NCI-H2171 treated with DMSO at 0.1 percent for 48 hours (cell line): ENCODE measurements around the gene SLC25A27.
"Not testable (repeated sequence)": the region's sequence is repeated elsewhere in the genome, so short reads cannot be mapped to it uniquely, and the experiment has no call there.

ENCODE experiments used
- DNase-seq: peaks from one replicate; lab custom pipeline; 2025; lab: John Stamatoyannopoulos, UW

The SLC25A27 gene, protein sequence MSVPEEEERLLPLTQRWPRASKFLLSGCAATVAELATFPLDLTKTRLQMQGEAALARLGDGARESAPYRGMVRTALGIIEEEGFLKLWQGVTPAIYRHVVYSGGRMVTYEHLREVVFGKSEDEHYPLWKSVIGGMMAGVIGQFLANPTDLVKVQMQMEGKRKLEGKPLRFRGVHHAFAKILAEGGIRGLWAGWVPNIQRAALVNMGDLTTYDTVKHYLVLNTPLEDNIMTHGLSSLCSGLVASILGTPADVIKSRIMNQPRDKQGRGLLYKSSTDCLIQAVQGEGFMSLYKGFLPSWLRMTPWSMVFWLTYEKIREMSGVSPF

GRCh38 chr6:46652603-46653438 is at the start of gene SLC25A27, which contains the start of gene CYP39A1:
Gene SLC25A27, plus strand, starts transcription at chr6:46652975. Its CDS starts 218 bp downstream, at chr6:46653193.
Gene CYP39A1, minus strand, starts transcription at chr6:46652818. Its CDS starts 236 bp downstream, at chr6:46652582.
- DNase-seq: peak; percentile 85

DNA sequence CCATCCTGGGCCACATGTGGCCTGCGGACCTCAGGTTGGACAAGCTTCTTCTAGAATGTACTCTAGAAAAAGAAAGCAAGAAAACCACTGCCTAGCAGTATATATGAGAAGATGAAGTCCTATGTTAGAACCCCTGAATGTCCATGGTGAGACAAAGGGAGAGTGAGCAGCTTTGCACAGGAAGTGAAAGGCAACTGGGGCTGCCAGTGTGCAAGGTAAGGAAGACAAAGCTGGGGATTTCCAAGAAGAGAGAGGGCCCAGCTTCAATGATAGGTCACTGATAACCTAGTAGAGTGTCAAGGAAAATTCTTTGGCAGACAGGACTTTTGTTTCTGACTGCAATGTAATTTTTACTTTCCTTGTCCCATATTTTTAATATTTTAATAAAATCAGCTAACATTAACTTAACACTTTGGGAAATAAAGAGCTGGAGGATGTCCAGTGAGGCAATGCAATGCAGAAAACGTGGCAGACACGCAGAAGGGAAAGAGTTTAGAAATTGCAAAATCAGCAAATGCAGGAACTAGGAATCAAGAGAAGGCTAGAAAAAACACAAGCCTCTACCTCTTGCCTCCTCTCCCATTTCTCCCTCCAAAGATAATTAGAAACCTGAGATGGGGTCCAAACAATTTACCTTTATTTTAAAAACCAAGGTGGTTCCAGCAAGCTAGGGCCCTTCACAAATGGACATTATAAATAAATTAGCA is 47.5 kb upstream of the SLC25A27 start:
- DNase-seq: no peak

GRCh38 chr6:46606338-46606737 is 46.4 kb upstream of the SLC25A27 start:
- DNase-seq: peak; percentile 28

DNA sequence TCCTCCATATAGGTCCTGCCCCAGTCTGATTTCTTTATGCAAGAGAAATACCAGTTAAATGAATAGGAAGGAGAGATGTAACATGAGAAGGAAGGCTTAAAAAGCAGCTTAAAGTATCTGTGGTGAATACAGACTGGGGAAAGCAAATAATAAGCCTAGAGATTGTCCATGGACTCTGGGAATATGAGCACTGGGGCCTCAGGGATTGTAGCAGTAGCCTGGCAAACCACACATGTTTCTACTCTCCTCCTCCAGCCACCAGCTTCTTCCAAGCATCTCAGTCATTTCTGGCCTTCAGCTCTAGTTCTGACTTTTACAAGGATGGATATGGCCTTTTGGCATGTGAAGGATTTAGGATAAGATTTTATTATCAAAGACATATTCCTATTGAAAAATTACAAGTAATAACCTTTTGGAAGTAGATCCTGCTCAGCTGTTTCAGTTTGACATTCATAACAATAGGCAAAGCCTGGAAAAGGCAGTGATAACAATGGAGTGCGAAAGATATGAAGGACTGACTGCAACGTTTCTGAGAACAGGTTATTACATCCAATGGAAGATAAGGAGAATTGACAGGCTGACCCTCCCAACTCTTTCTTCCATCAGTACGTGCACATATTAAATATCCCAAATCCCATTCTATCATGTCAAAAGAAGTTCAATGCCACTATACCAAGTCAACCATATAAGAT is 41.8 kb upstream of the SLC25A27 start:
- no peak for DNase-seq

DNA sequence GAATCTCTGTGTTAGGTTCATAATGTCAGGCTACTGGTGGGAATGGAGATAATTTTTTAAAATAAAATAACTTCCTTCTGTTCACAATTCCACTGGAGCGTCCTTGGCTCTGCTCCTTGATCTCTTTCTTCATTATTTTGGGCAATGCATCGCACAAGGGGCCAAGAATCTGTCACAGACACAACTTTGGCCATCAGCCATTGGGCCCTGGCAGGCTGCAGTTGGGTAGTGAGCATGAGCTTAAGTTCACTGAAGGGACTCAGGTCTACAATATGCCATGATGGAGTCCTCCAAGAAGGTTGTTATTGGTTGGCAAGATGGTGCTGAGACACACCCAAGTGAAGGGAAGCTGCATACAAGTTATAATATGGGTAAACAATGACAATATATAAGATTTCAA is 40.1 kb upstream of the SLC25A27 start:
- no peak for DNase-seq

GRCh38 chr6:46618726-46619125 is 34.0 kb upstream of the SLC25A27 start:
- DNase-seq: no peak

GRCh38 chr6:46626228-46626909 is 26.4 kb upstream of the SLC25A27 start:
- peak; percentile 22 for DNase-seq

GRCh38 chr6:46626976-46627375 is 25.8 kb upstream of the SLC25A27 start:
- DNase-seq: no peak

GRCh38 chr6:46628498-46628897 is 24.3 kb upstream of the SLC25A27 start:
- no peak for DNase-seq

DNA sequence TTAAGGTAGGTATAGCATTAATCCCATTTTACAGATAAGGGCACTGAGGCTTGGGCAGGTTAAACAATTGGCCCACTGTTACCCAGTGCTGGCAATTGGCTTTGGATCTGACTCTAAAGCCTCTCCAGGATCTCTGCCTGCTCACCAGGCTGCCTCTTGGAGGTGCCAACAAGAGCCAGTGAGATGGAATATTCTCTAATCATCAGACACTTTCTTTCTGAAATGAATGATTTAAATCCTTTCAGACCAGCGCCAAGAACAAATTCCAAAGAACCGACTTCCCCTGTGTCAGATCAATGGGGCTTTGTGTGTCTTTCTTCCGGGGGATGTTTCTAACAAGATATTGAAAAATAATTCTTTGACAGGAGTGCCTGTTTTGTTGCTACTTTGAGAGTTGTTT is 23.8 kb upstream of the SLC25A27 start:
- no peak for DNase-seq

DNA sequence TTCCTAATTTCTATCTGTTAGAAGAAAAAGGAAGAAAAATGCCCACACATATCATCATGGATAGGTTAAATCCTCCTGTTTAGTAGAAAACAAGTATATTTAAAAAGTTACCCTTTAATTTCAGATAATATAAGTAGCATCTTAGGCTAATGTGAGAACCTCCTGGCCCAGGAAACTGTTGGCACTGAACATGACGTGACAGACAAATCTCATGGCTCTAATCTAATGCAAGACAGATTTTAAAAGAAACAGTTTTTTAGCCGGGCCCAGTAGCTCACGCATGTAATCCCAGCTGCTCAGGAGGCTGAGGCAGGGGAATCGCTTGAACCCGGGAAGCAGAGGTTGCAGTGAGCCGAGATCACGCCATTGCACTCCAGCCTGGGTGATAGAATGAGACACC is 23.1 kb upstream of the SLC25A27 start:
- DNase-seq: no peak

- DNase-seq: no peak
Measured at GRCh38 chr6:46632053-46632452, 20.7 kb upstream of the SLC25A27 start.

DNA sequence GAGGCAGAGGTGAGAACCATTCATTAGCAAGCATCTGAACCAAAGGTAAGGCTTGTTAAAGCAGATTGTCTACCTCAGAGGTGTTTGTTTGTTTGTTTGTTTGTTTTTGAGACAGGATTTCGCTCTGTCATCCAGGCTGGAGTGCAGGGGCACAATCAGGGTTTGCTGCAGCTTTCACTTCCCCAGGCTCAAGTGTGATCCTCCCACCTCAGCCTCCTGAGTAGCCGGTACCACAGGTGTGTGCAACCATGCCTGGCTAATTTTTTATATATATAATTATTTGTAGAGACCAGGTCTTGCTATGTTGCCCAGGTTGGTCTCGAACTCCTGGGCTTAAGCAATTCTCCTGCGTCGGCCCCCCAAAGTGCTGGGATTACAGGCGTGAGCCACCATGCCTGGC is 17.3 kb upstream of the SLC25A27 start:
- no peak for DNase-seq

- no peak for DNase-seq
Measured at GRCh38 chr6:46637145-46637544, 15.6 kb upstream of the SLC25A27 start.

DNA sequence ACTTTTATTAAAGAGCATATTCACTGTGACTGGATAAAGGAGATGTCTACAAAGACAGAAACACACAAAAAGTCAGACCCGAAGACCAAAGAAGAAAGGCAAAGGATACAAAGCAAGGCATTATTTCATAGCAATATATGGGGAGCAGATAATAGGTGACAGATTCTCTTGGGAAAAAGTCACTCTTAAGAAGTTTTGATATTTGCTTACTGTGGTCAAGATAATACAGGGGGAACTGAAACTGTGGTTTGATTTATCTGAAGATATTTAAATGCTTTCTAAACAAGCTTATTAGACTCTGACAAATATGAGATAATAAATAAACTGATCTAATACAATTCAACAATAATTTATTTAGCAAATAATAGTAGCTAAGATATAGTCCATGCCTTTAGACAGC is 14.8 kb upstream of the SLC25A27 start:
- no peak for DNase-seq

- DNase-seq: no peak
Measured at GRCh38 chr6:46638650-46639049, 14.1 kb upstream of the SLC25A27 start.

DNA sequence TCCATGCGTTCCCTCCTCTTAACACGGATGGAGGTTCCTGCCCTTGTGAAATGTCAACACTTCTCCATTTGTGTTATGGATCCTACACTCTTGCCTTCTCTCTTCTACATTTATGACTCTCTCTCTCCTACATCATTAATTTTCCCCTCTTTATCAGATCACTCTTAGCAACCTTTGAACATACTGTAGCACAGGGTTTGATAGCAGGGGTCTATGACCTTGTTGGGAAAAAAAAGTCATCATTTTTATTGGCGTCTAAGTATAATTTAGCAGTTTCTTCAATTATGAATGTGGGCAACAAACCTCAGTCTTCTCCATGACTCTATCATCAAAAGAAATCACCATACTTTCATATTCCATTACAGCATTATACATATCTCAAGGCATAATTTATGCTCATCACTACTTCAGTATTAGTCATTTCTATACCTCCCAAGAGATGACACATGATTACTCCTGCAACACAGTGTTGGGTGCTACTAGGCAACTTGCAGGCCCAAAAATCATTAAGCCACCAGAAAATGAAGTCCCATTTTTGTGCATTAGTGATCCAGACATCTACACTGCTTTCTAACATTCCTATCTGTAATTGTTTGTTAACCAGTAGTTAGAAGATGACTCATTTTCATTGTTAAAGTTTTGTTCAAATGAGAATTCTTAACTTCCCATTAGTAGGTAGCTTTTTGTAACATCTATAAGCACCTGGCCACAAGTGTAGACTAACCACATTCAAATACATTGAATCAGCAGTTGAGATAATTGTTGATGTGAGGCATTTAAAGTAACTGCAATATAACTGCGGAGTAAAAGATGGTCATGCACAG is 9.6 kb upstream of the SLC25A27 start:
- no peak for DNase-seq

- no peak for DNase-seq
Measured at GRCh38 chr6:46645265-46645664, 7.5 kb upstream of the SLC25A27 start.

- not testable (repeated sequence) for DNase-seq
Measured at GRCh38 chr6:46648108-46648507, 4.7 kb upstream of the SLC25A27 start.

DNA sequence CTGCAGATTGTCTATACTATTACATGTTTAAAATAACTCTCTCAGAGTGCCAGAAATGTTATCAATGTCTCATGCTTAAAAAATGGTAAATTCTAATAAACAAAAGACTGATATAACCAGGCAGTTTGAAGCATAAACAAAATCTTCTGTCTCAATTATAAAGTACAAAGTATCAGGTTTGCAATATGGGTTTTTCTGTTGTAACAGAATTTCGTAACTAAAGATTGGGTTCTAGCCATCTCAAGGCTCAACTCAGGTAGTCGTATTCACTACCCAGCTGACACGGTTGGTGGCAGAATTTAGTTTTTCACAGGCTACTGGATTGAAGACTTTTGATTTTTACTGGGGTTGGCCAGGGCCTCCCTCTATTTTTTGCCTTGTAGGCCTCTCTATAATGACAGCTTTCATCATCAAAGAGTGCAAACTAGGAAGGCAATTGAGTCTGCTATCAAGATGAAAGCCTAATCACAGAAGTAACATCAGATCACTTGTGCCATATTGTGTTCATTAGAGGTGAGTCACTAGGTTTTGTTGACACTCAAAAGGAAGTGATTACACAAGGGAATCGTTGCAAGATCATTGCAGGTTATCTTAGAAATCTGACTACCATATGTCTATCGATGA is 3.8 kb upstream of the SLC25A27 start:
- DNase-seq: peak; percentile 4
